Pancreas (tissue), 10 donors: ENCODE data around the gene TLR9. TPM values are rescaled to one million over a fixed set of nuclear protein-coding genes. Genes with fewer than 3 reads are reported as not detected.
"Not testable (repeated sequence)": the region's sequence is repeated elsewhere in the genome, so short reads cannot be mapped to it uniquely, and the experiment has no call there.

Experiments used
- ATAC-seq, 4 donors: fragments of 200-7000 bp; cut with Tn5 transposase; one replicate each; pipeline versions ENCODE4 v1.8.0 to v1.9.1; 2020; ENCODE audit warnings: mild to moderate bottlenecking in 4 of 4, moderate library complexity in 4 of 4
- DNase-seq, 6 donors: peaks; one replicate each; pipeline ENCODE4 v3.0.0-alpha.2; 2020
- FAIRE-seq: peaks from 2 replicates; lab custom pipeline; 2012; peaks lifted over from hg19 to GRCh38; lab: Jason Lieb, UNC
- H3K27ac ChIP-seq, 4 donors: fragments of 200-600 bp; sonication (generic); 1 replicate in 3 of 4; 2 replicates in 1 of 4; pipeline versions ENCODE4 v1.5.0 to v1.8.0; 2020
- H3K27me3 ChIP-seq, 4 donors: fragments of 200-600 bp; one replicate each; pipeline ENCODE4 v1.8.0; 2021
- H3K36me3 ChIP-seq, 3 donors: fragments of 200-600 bp; sonication (generic) in 1 of 3; one replicate each; pipeline versions ENCODE4 v1.5.0 to v1.8.0; 2020 to 2021
- H3K4me1 ChIP-seq, 3 donors: fragments of 200-600 bp; one replicate each; pipeline ENCODE4 v1.8.0; 2021
- H3K4me3 ChIP-seq, 4 donors: fragments of 200-600 bp; sonication (generic) in 2 of 4; one replicate each; pipeline versions ENCODE4 v1.5.0 to v1.8.0; 2020 to 2021
- H3K9me3 ChIP-seq, 4 donors: fragments of 200-600 bp; one replicate each; pipeline ENCODE4 v1.8.0; 2021
- CTCF ChIP-seq, 4 donors: fragments of 200-600 bp; sonication (generic) in 3 of 4; IDR thresholded peaks; one replicate each; pipeline versions ENCODE4 v1.5.0 to v1.8.0; 2021; ENCODE audit warnings: antibody characterized with exemption in 4 of 4
- WGBS, 2 donors: extraction: QIAGEN DNeasy Blood & Tissue Kit; methylation state at CpG; one replicate each; pipeline ENCODE4 v1.1.7; 2013; 5-methylcytosine and 5-hydroxymethylcytosine counted together
- intact Hi-C, 3 donors: fragments of 100-400 bp; cut with DNase I; formaldehyde crosslinking; loops; one replicate each; pipeline versions ENCODE4 v1.11.1 to v1.14.2; 2022
- polyA plus RNA-seq, 2 donors: library from polyadenylated mRNA; stranded (reverse); fragments of 200-250 nt; gene quantifications; one replicate each; pipeline ENCODE4 v1.2.3, GENCODE V29; 2013
- total RNA-seq, 6 donors: library from RNA; stranded (reverse); fragmentation: NEBNext Ultra II Directional in 4 of 6; extraction: Animal tissue kit (Norgen Biotek cat#: 25700) in 4 of 6; gene quantifications; one replicate each; pipeline versions ENCODE4 v1.2.1 to v1.2.4, GENCODE V29; 2021 to 2023
- donor health status: healthy with polysubstance abuse.
- donor health status: DM: no; HTN: no; CAD: no; lungs with moderate emphysema.
- donor health status: DM: no; HTN: no; CAD: no.
- donor health status: control.
- donor health status: control.
- donor health status: Bipolar disorder and iron deficiency.
- donor health status: DM: yes; HTN: yes; CAD: no.
- donor health status: DM: no; HTN: no; CAD: no.
- donor health status: DM: no; HTN: no; CAD: no.
- donor health status: DM: yes; HTN: yes; CAD: no.

Gene TLR9
- total RNA-seq (under 1 TPM in 4 of 6 donors, not detected in 2; 0.03 to 0.47 (median 0.04) TPM), polyA plus RNA-seq (under 1 TPM; 0.05 to 0.27 TPM)

- FAIRE-seq (no peak), ATAC-seq (peak in 1 of 4 donors; percentile 27), DNase-seq (peak in 3 of 6 donors; percentile 10 to 50 (median 14))
- Histone ChIP-seq H3K4me3 (no peak within 1 kb of the TSS), H3K36me3 (peaks cover 0 to 19% (median 5%) of the 10 kb centered on the region in 3 donors), H3K27ac (no peak within 1 kb of the TSS), H3K9me3 (no peaks in the 10 kb centered on the region), H3K27me3 (no peaks in the 10 kb centered on the region), H3K4me1 (no peaks in the 10 kb centered on the region)
- TF ChIP-seq CTCF (IDR thresholded peaks at IDR 0.05) = no peak
- 80 to 84% methylated on average over 9 of the region's 9 CpGs for WGBS, 2 donors
- intact Hi-C loops = loop anchor here in 1 of 3 donors (10.0 kb wide), 1 partner anchor 49 kb away; the partner anchor contains the start of gene WDR82
These were observed at the start of gene TLR9 for GRCh38 chr3:52225452-52226228. Gene TLR9 (minus strand): TSS chr3:52225645. CDS start chr3:52225529, 116 bp downstream.

- DNase-seq, FAIRE-seq, H3K4me3 ChIP-seq, H3K27me3 ChIP-seq, ATAC-seq, H3K9me3 ChIP-seq, H3K27ac ChIP-seq, H3K36me3 ChIP-seq: not testable (repeated sequence)
- H3K4me1 ChIP-seq = peaks cover 12 to 63% (median 18%) of the 10 kb centered on the region in 3 donors
- 96% methylated on average over 18 of the region's 18 CpGs for WGBS, 2 donors
- intact Hi-C loops = loop anchor here in 1 of 3 donors (10.0 kb wide), 1 partner anchor 50 kb away; the partner anchor contains the start of gene TLR9
These were observed 49.3 kb upstream of the TLR9 start for GRCh38 chr3:52274781-52275180.

- intact Hi-C loops = loop anchor here in 1 of 3 donors (10.0 kb wide), 1 partner anchor 48 kb away; the partner anchor contains the start of gene TLR9
These were observed 47.4 kb upstream of the TLR9 start for GRCh38 chr3:52272831-52273230.

GRCh38 chr3:52272172-52272571 is 46.7 kb upstream of the TLR9 start:
- not testable (repeated sequence) for H3K4me3 ChIP-seq, H3K9me3 ChIP-seq, FAIRE-seq, H3K27me3 ChIP-seq, H3K27ac ChIP-seq, DNase-seq, ATAC-seq
- intact Hi-C loops = loop anchor here in 1 of 3 donors (10.0 kb wide), 1 partner anchor 47 kb away; the partner anchor contains the start of gene TLR9
- WGBS, 2 donors = 92 to 95% methylated on average over 9 of the region's 9 CpGs
- Histone ChIP-seq H3K4me1 (peaks cover 12 to 57% (median 21%) of the 10 kb centered on the region in 3 donors), H3K36me3 (peaks cover 0 to 21% (median 18%) of the 10 kb centered on the region in 3 donors)

More at GRCh38 chr3:52272831-52273230, 47.4 kb upstream of the TLR9 start:
- H3K27ac ChIP-seq = no peak overlapping the region
- DNase-seq (no peak), ATAC-seq (no peak), FAIRE-seq (no peak)
- no peaks in the 10 kb centered on the region for H3K9me3 ChIP-seq
- no peaks in the 10 kb centered on the region for H3K27me3 ChIP-seq
- peaks cover 12 to 57% (median 21%) of the 10 kb centered on the region in 3 donors for H3K4me1 ChIP-seq
- H3K36me3 ChIP-seq = peaks cover 0 to 16% (median 12%) of the 10 kb centered on the region in 3 donors
- no peak for TF ChIP-seq CTCF (IDR thresholded peaks at IDR 0.05)
- no peak overlapping the region for H3K4me3 ChIP-seq
- WGBS, 2 donors = 51 to 69% methylated on average over 3 of the region's 3 CpGs

GRCh38 chr3:52270252-52270754 is 44.9 kb upstream of the TLR9 start:
- intact Hi-C loops = loop anchor here in 1 of 3 donors (10.0 kb wide), 1 partner anchor 46 kb away; the partner anchor contains the start of gene TLR9
- peaks cover 6 to 40% (median 14%) of the 10 kb centered on the region in 3 donors for H3K4me1 ChIP-seq
- no peaks in the 10 kb centered on the region for H3K9me3 ChIP-seq
- no peak for TF ChIP-seq CTCF (IDR thresholded peaks at IDR 0.05)
- FAIRE-seq (no peak), DNase-seq (no peak), ATAC-seq (peak in 2 of 4 donors; percentile 24 to 45)
- no peaks in the 10 kb centered on the region for H3K27me3 ChIP-seq
- H3K27ac ChIP-seq = peak overlapping the region in 2 of 4 donors; percentile 28 to 48
- peaks cover 0 to 40% (median 34%) of the 10 kb centered on the region in 3 donors for H3K36me3 ChIP-seq
- 53% methylated on average over 9 of the region's 9 CpGs for WGBS, 2 donors
- H3K4me3 ChIP-seq = no peak overlapping the region
